Activated naive CD4-positive, alpha-beta T cell treated with anti-CD3 and anti-CD28 coated beads, Interleukin-2, amount 50 U/mL, for 72 hours (primary cell): Measurements from ENCODE around the gene ATP6V0D1. TPM values are rescaled to one million over a fixed set of nuclear protein-coding genes. Genes with fewer than 3 reads are reported as not detected.

ENCODE experiments used
- ATAC-seq, 2 donors: fragments of 150-1000 bp; cut with Tn5 transposase; 2 replicates each; pipeline ENCODE4 v1.10.0; 2021; ENCODE audit warnings: mild to moderate bottlenecking in 2 of 2, moderate library complexity in 2 of 2
- DNase-seq, 2 donors: peaks; one replicate each; pipeline ENCODE4 v3.0.0; 2021 to 2022; ENCODE audit warnings: low spot score in 2 of 2
- H3K27ac Mint-ChIP-seq, 2 donors: one replicate each; pipeline ENCODE4 v1.8.0; 2022; ENCODE audit warnings: mild to moderate bottlenecking in 2 of 2, mixed read lengths in 2 of 2
- H3K36me3 Mint-ChIP-seq, 2 donors: one replicate each; pipeline ENCODE4 v1.8.0; 2022; ENCODE audit warnings: mixed read lengths in 2 of 2
- H3K9me3 Mint-ChIP-seq, 2 donors: one replicate each; pipeline ENCODE4 v1.8.0; 2022; ENCODE audit warnings: mixed read lengths in 2 of 2
- total RNA-seq, 2 donors: library from RNA; stranded (reverse); gene quantifications; one replicate each; pipeline ENCODE4 v1.2.3, GENCODE V29; 2022

Gene ATP6V0D1
- total RNA-seq, 2 donors from 2014 or later = 20.4 to 22.5 TPM

GRCh38 chr16:67457611-67458010 lies 23.3 kb downstream of the ATP6V0D1 start:
- H3K9me3 Mint-ChIP-seq = no peaks in the 10 kb centered on the region
- DNase-seq (no peak), ATAC-seq (no peak)
- H3K36me3 Mint-ChIP-seq = no peaks in the 10 kb centered on the region
- H3K27ac Mint-ChIP-seq = peak overlapping the region in 1 of 2 donors; percentile 13

- Mint-ChIP-seq H3K36me3 (no peaks in the 10 kb centered on the region), H3K9me3 (no peaks in the 10 kb centered on the region), H3K27ac (peak overlapping the region; percentile 13 to 26)
- no peak for DNase-seq
- no peak for ATAC-seq
Observed at GRCh38 chr16:67456391-67457081, 24.4 kb downstream of the ATP6V0D1 start.

GRCh38 chr16:67454852-67455251 lies 26.1 kb downstream of the ATP6V0D1 start:
- ATAC-seq (no peak), DNase-seq (no peak)
- H3K27ac Mint-ChIP-seq = peak overlapping the region in 1 of 2 donors; percentile 50
- H3K9me3 Mint-ChIP-seq = no peaks in the 10 kb centered on the region
- H3K36me3 Mint-ChIP-seq = no peaks in the 10 kb centered on the region

GRCh38 chr16:67454104-67454503 lies 26.9 kb downstream of the ATP6V0D1 start:
- no peaks in the 10 kb centered on the region for H3K9me3 Mint-ChIP-seq
- H3K36me3 Mint-ChIP-seq = no peaks in the 10 kb centered on the region
- no peak for ATAC-seq
- peak overlapping the region; percentile 18 to 50 for H3K27ac Mint-ChIP-seq
- no peak for DNase-seq

GRCh38 chr16:67451704-67452435 lies 29.1 kb downstream of the ATP6V0D1 start:
- Mint-ChIP-seq H3K27ac (peak overlapping the region in 1 of 2 donors; percentile 35), H3K36me3 (no peaks in the 10 kb centered on the region), H3K9me3 (no peaks in the 10 kb centered on the region)
- no peak for DNase-seq
- no peak for ATAC-seq

- H3K9me3 Mint-ChIP-seq = no peaks in the 10 kb centered on the region
- DNase-seq (no peak), ATAC-seq (no peak)
- H3K36me3 Mint-ChIP-seq = no peaks in the 10 kb centered on the region
- H3K27ac Mint-ChIP-seq = peak overlapping the region in 1 of 2 donors; percentile 35
Observed at GRCh38 chr16:67451061-67451703, 29.8 kb downstream of the ATP6V0D1 start.

GRCh38 chr16:67449739-67450138 lies 31.2 kb downstream of the ATP6V0D1 start:
- no peaks in the 10 kb centered on the region for H3K9me3 Mint-ChIP-seq
- no peak overlapping the region for H3K27ac Mint-ChIP-seq
- H3K36me3 Mint-ChIP-seq = no peaks in the 10 kb centered on the region
- no peak for ATAC-seq
- DNase-seq = no peak

GRCh38 chr16:67449336-67449735 lies 31.6 kb downstream of the ATP6V0D1 start:
- H3K9me3 Mint-ChIP-seq = no peaks in the 10 kb centered on the region
- no peak for DNase-seq
- ATAC-seq = no peak
- peak overlapping the region in 1 of 2 donors; percentile 14 for H3K27ac Mint-ChIP-seq
- no peaks in the 10 kb centered on the region for H3K36me3 Mint-ChIP-seq

- DNase-seq (no peak), ATAC-seq (no peak)
Observed at GRCh38 chr16:67448580-67448979, 32.4 kb downstream of the ATP6V0D1 start.

GRCh38 chr16:67447508-67448076 lies 33.4 kb downstream of the ATP6V0D1 start:
- ATAC-seq (peak; percentile 91), DNase-seq (peak; percentile 72 to 84)
- Mint-ChIP-seq H3K36me3 (no peaks in the 10 kb centered on the region), H3K27ac (peak overlapping the region in 1 of 2 donors; percentile 60), H3K9me3 (no peaks in the 10 kb centered on the region)

More at GRCh38 chr16:67448580-67448979, 32.4 kb downstream of the ATP6V0D1 start:
- Mint-ChIP-seq H3K27ac (no peak overlapping the region), H3K9me3 (no peaks in the 10 kb centered on the region), H3K36me3 (no peaks in the 10 kb centered on the region)

- no peak for ATAC-seq
- H3K27ac Mint-ChIP-seq = peak overlapping the region in 1 of 2 donors; percentile 7
- no peak for DNase-seq
- no peaks in the 10 kb centered on the region for H3K36me3 Mint-ChIP-seq
- H3K9me3 Mint-ChIP-seq = no peaks in the 10 kb centered on the region
Observed at GRCh38 chr16:67446968-67447507, 33.9 kb downstream of the ATP6V0D1 start.

- no peak for ATAC-seq
- no peaks in the 10 kb centered on the region for H3K9me3 Mint-ChIP-seq
- DNase-seq = no peak
- H3K27ac Mint-ChIP-seq = peak overlapping the region in 1 of 2 donors; percentile 7
- no peaks in the 10 kb centered on the region for H3K36me3 Mint-ChIP-seq
Observed at GRCh38 chr16:67445913-67446907, 34.7 kb downstream of the ATP6V0D1 start.

GRCh38 chr16:67445441-67445912 lies 35.5 kb downstream of the ATP6V0D1 start:
- H3K9me3 Mint-ChIP-seq = no peaks in the 10 kb centered on the region
- DNase-seq = no peak
- ATAC-seq = no peak
- peak overlapping the region in 1 of 2 donors; percentile 65 for H3K27ac Mint-ChIP-seq
- no peaks in the 10 kb centered on the region for H3K36me3 Mint-ChIP-seq

GRCh38 chr16:67445126-67445426 lies 35.9 kb downstream of the ATP6V0D1 start:
- ATAC-seq (no peak), DNase-seq (no peak)
- H3K36me3 Mint-ChIP-seq = no peaks in the 10 kb centered on the region
- H3K27ac Mint-ChIP-seq = peak overlapping the region in 1 of 2 donors; percentile 65
- no peaks in the 10 kb centered on the region for H3K9me3 Mint-ChIP-seq

GRCh38 chr16:67444259-67445125 lies 36.5 kb downstream of the ATP6V0D1 start:
- ATAC-seq (no peak), DNase-seq (no peak)
- H3K27ac Mint-ChIP-seq = peak overlapping the region; percentile 65 to 95
- H3K36me3 Mint-ChIP-seq = no peaks in the 10 kb centered on the region
- H3K9me3 Mint-ChIP-seq = no peaks in the 10 kb centered on the region
